ENCODE results near the gene YWHAB.

DNA sequence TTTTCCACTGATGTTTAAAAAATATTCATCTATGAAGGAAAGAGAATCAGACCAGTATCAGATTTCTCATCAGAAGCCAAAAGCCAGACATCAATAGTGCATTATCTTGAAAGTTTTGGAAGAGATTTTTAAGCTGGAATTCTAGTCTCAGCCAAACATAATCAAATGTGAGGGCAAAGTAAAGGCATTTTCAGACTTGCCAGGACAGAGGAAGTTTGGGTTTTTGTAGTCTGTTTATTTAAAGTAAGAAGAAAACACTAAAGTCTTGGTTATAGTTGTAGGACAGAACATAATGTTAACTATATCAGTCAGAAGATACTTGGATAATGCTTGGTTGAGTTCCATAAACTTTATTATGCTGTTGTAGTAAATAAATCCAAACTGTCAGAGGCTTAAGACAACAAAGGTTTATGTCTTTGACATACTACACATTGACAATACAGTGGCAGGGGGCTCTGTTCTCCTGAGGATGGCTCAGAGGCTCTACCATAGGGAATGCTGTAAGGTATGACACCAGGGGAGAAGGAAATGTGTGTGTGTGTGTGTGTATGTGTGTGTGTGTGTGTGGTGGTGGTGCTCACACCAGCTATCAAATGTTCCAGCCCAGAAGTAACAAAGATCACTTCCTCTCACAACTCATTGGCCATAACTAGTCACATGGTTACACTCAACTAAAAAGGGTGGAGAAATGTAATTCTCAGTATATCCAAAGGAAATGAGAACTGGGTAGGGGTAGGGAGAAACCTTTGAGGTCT is 26.7 kb upstream of the YWHAB start:
- TF ChIP-seq GATA2 (IDR thresholded peaks at IDR 0.05; ENCODE audit: low read depth, low read length) (no peak), GATA3 (IDR thresholded peaks at IDR 0.05; ENCODE audit: low read depth, low read length) (no peak)

Data from SH-SY5Y (cell line).